Lower lobe of right lung (tissue), 2 donors: ENCODE results near the gene SLC30A2. TPM values are rescaled to one million over a fixed set of nuclear protein-coding genes. Genes with fewer than 3 reads are reported as not detected.

Experiments
- ATAC-seq, 2 donors: fragments of 200-7000 bp; cut with Tn5 transposase; one replicate each; pipeline ENCODE4 v1.9.1; 2020 to 2022; ENCODE audit warnings: mild to moderate bottlenecking in 2 of 2, moderate library complexity in 2 of 2
- DNase-seq: peaks from one replicate; pipeline ENCODE4 v3.0.0-alpha.2; 2020
- H3K27ac ChIP-seq: fragments of 200-600 bp; one replicate; pipeline ENCODE4 v1.8.0; 2022
- H3K27me3 ChIP-seq: fragments of 200-600 bp; one replicate; pipeline ENCODE4 v1.8.0; 2022; ENCODE audit warnings: low read depth
- H3K36me3 ChIP-seq: fragments of 200-600 bp; one replicate; pipeline ENCODE4 v1.8.0; 2022; ENCODE audit warnings: mild to moderate bottlenecking
- H3K4me1 ChIP-seq: fragments of 200-600 bp; one replicate; pipeline ENCODE4 v1.8.0; 2022
- H3K4me3 ChIP-seq: fragments of 200-600 bp; one replicate; pipeline ENCODE4 v1.8.0; 2022; ENCODE audit warnings: mild to moderate bottlenecking
- H3K9me3 ChIP-seq: fragments of 200-600 bp; one replicate; pipeline ENCODE4 v1.8.0; 2022
- intact Hi-C: fragments of 100-400 bp; cut with DNase I; formaldehyde crosslinking; loops from one replicate; pipeline ENCODE4 v1.11.0; 2022
- total RNA-seq: library from RNA; stranded (reverse); fragmentation: NEBNext Ultra II Directional; extraction: Animal tissue kit (Norgen Biotek cat#: 25700); gene quantifications from one replicate; pipeline ENCODE4 v1.2.1, GENCODE V29; 2021
- TF ChIP-seq, protein P1 (sequence below): fragments of 200-600 bp; IDR thresholded peaks from one replicate; pipeline ENCODE4 v1.8.0; 2022; ENCODE audit warnings: antibody characterized with exemption, mild to moderate bottlenecking
- donor health status: DM: no; HTN: yes; CAD: no; lungs with severe emphysema.

Gene SLC30A2
- total RNA-seq, 1 donor from 2014 or later = not detected

DNA sequence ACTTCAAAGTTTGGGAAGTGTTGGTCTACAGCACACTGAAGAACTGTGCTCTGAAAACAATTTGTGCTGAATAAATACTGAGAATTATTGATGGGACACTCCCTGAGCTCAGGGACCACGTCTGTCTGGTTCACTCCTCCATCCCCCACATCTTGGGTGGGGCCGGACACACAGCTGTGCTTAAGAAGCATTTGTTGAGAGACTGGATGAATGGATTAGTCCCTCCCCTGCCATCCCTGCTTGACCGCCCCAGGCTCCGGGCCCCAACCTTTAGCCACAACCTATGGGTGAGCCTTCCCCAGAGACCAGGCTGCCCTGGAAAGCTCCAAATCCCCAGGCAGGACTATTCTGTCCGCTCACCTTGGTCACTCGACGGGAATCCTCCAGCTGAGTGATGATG, 14.0 kb upstream of the SLC30A2 start:
- Histone ChIP-seq H3K4me1 (no peaks in the 10 kb centered on the region), H3K36me3 (no peaks in the 10 kb centered on the region), H3K9me3 (no peaks in the 10 kb centered on the region), H3K27ac (no peak overlapping the region), H3K27me3 (peaks cover 3% of the 10 kb centered on the region), H3K4me3 (no peak overlapping the region)
- ATAC-seq = no peak
- no peak for DNase-seq
- intact Hi-C loops = no loop called here
- TF ChIP-seq, protein P1, sequence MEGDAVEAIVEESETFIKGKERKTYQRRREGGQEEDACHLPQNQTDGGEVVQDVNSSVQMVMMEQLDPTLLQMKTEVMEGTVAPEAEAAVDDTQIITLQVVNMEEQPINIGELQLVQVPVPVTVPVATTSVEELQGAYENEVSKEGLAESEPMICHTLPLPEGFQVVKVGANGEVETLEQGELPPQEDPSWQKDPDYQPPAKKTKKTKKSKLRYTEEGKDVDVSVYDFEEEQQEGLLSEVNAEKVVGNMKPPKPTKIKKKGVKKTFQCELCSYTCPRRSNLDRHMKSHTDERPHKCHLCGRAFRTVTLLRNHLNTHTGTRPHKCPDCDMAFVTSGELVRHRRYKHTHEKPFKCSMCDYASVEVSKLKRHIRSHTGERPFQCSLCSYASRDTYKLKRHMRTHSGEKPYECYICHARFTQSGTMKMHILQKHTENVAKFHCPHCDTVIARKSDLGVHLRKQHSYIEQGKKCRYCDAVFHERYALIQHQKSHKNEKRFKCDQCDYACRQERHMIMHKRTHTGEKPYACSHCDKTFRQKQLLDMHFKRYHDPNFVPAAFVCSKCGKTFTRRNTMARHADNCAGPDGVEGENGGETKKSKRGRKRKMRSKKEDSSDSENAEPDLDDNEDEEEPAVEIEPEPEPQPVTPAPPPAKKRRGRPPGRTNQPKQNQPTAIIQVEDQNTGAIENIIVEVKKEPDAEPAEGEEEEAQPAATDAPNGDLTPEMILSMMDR = no peak

DNA sequence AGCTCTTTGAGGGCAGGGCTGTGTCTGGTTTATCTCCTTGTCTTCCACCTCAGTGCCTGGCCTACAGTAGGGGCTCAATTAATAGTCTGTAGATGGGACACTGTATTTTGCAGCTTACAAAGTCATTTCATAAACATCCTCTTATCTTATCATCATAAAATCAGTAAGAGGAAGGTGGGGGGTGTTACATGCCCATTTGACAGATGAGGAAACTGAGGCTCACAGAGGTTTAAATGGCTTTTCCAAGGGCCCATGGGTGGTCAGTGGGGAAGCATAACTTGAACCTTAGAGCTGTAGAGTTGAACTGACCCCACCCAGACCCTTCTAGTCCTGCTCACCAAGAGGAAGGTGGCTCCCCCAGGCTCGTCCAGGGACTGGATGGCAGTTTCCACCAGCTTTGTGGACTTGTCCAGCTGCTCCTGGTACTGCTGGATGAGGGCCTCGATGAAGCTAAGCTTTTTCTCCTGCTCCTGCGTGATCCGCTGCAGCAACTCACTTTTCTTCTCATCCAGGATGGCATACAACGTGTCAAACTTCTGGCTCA, 12.2 kb upstream of the SLC30A2 start:
- Histone ChIP-seq H3K27me3 (peaks cover 12% of the 10 kb centered on the region), H3K4me3 (no peak overlapping the region), H3K27ac (no peak overlapping the region), H3K4me1 (no peaks in the 10 kb centered on the region), H3K36me3 (no peaks in the 10 kb centered on the region), H3K9me3 (no peaks in the 10 kb centered on the region)
- TF ChIP-seq, protein P1 = no peak
- no peak for ATAC-seq
- no peak for DNase-seq
- intact Hi-C loops = no loop called here

DNA sequence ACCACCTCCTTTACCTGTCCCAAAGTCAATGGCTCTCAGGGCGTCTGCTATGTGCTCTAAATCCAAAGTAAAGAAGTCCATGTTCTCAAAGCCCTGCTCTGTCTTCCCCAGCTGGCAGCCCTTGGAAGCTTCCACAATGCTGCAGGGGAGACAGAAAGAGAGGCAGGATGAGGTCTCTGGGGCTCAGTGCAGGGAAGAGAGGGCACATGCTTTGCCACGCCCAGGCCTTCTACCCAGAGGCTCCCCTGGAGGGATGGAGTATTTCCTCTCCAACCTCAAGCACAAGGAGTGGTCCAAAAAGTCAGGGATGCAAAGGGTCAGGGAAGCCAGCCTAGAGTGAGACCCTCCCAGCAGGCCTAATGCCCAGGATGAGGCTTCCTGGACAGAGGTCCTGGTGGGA, 11.3 kb upstream of the SLC30A2 start:
- H3K27me3 ChIP-seq = peaks cover 12% of the 10 kb centered on the region
- intact Hi-C loops = no loop called here
- DNase-seq = no peak
- no peak overlapping the region for H3K27ac ChIP-seq
- no peaks in the 10 kb centered on the region for H3K4me1 ChIP-seq
- no peak overlapping the region for H3K4me3 ChIP-seq
- no peaks in the 10 kb centered on the region for H3K36me3 ChIP-seq
- ATAC-seq = no peak
- TF ChIP-seq, protein P1 = no peak
- no peaks in the 10 kb centered on the region for H3K9me3 ChIP-seq

DNA sequence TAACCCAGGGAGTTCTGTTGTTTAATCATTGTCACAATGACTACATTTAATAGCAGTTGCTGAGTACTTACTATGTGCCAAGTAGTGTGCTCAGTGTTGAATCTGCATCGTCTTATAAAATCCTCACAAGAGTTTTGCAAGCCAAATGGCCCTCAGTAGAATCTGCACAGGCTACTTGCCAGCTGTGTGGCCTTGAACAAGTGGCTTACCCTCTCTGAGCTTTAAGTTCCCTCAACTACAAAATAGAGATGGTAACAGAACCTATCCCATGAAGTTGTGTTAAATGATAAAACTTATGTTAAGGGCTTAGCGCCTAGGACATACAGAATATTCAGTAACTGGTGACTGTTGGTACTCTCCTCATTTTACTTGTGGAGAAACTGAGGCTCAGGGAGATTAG, 9.1 kb upstream of the SLC30A2 start:
- TF ChIP-seq, protein P1 = no peak
- intact Hi-C loops = no loop called here
- no peak overlapping the region for H3K27ac ChIP-seq

DNA sequence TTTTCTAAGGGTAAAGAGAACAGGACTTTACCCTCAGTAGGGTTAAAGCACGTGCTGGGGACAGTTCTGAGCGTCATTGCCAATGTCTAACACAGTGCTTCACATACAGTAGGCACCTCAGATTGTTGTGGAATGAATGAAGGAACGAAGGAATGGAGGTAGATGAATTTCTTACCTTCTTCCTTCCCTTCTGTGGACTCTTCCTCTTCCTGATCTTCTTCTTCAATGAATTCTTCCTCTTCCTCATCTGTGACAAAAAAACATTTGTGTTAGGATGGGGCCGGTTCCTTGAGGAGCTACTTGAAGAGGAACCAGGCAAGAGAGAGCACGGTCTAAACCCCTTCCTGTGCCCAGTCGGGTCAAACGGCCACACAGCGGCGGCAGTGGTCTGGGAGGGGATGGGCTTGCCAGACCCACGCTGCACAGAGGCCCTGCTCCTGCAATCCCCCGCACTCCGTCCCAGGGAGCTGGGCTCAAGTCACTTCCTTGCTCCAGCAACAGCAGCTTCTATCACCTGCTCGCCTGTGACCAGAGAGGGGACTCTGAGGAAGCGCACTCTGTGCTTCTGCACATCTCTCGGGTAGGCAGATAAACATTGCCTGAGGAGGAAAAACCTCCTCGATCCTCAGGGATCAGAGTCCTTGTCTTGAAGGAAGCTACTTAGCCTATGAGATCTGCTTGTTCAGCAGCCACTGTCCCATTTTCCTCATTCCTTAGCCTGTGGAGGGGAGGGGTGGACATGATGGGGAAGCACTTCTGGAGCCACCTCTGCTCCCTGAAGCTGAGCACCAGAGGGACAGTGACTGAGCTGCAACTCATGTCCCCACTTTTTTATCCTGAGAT, 8.0 kb upstream of the SLC30A2 start:
- H3K36me3 ChIP-seq = no peaks in the 10 kb centered on the region
- ATAC-seq = no peak
- TF ChIP-seq, protein P1 = no peak
- peaks cover 15% of the 10 kb centered on the region for H3K27me3 ChIP-seq
- DNase-seq = no peak
- no peaks in the 10 kb centered on the region for H3K4me1 ChIP-seq
- intact Hi-C loops = no loop called here
- H3K4me3 ChIP-seq = no peak overlapping the region
- no peak overlapping the region for H3K27ac ChIP-seq
- H3K9me3 ChIP-seq = no peaks in the 10 kb centered on the region

More for the DNA sequence above, 9.1 kb upstream of the SLC30A2 start:
- H3K27me3 ChIP-seq = peaks cover 8% of the 10 kb centered on the region
- DNase-seq (no peak), ATAC-seq (no peak)
- no peaks in the 10 kb centered on the region for H3K4me1 ChIP-seq
- H3K4me3 ChIP-seq = no peak overlapping the region
- no peaks in the 10 kb centered on the region for H3K36me3 ChIP-seq
- no peaks in the 10 kb centered on the region for H3K9me3 ChIP-seq
